ENCODE measurements around the gene TBCE. TPM values are rescaled to one million over a fixed set of nuclear protein-coding genes. Genes with fewer than 3 reads are reported as not detected.

The TBCE gene
- total and polyA plus RNA-seq, 9 of the 15 experiments (the other 6 are each of a cell fraction or from before 2014, with no cell fraction given), result 52.6 to 92.1 (median 82.1) TPM

DNA sequence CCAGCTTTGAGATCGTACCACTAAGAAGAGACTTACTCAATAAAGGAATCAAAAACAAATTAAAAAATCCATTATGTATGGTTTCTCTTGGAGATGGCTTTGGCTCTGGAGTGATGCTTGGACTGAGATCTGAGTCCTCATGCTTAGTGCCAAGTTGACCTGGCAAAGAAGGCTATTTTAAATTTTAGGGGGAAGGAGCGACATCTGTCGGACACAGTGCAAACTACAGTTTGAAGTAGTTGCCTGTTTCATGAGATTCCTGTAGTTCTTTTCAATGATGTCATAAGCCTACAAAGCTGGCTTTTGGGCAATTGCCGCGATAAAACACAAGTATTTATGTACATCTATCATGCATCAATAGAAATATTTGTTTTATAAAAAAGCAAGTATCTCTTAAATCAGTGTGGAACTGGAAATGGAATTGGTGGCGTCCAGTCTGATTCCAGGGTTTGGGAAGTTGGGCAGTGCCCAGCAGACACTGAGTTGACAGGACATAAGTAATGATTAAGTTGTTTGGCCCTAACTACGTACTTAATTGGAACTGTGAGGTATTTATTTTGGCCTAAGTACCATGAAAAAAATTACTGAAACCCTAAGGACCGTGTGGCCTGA is 50.0 kb downstream of the TBCE start (continued):
- no peak for TF ChIP-seq ZC3H8 (IDR thresholded peaks at IDR 0.05)
- TF ChIP-seq, protein P1, sequence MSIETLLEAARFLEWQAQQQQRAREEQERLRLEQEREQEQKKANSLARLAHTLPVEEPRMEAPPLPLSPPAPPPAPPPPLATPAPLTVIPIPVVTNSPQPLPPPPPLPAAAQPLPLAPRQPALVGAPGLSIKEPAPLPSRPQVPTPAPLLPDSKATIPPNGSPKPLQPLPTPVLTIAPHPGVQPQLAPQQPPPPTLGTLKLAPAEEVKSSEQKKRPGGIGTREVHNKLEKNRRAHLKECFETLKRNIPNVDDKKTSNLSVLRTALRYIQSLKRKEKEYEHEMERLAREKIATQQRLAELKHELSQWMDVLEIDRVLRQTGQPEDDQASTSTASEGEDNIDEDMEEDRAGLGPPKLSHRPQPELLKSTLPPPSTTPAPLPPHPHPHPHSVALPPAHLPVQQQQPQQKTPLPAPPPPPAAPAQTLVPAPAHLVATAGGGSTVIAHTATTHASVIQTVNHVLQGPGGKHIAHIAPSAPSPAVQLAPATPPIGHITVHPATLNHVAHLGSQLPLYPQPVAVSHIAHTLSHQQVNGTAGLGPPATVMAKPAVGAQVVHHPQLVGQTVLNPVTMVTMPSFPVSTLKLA (conservative IDR thresholded peaks at IDR 0.05), result 0 out of 4 replicates have a peak, but pooled peaks of 1 of the 2 experiments have one; percentile 23
- TF ChIP-seq, protein P2, sequence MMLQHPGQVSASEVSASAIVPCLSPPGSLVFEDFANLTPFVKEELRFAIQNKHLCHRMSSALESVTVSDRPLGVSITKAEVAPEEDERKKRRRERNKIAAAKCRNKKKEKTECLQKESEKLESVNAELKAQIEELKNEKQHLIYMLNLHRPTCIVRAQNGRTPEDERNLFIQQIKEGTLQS (IDR thresholded peaks at IDR 0.05), result peak; percentile 52
- TF ChIP-seq, protein P2 (CRISPR knock-in tag; conservative IDR thresholded peaks at IDR 0.05), result peak; percentile 30; the same call in 1 of the 2 replicates
- TF ChIP-seq KAT7 (CRISPR knock-in tag; IDR thresholded peaks at IDR 0.05; ENCODE audit: borderline replicate concordance), result 0 out of 2 replicates have a peak, but pooled peaks have one; percentile 62
- peak; percentile 39; the same call in 1 of the 2 replicates for TF ChIP-seq TEAD4 (IDR thresholded peaks at IDR 0.05; ENCODE audit: low read length)
- no peak for TF ChIP-seq TEAD4 (CRISPR knock-in tag; IDR thresholded peaks at IDR 0.05; ENCODE audit: borderline replicate concordance)
- TF ChIP-seq ARNT (IDR thresholded peaks at IDR 0.05), result peak in 1 of 2 experiments; percentile 32; a peak in 1 of 4 replicates
- no peak for TF ChIP-seq DNMT1 (IDR thresholded peaks at IDR 0.05)
- TF ChIP-seq, protein P3, sequence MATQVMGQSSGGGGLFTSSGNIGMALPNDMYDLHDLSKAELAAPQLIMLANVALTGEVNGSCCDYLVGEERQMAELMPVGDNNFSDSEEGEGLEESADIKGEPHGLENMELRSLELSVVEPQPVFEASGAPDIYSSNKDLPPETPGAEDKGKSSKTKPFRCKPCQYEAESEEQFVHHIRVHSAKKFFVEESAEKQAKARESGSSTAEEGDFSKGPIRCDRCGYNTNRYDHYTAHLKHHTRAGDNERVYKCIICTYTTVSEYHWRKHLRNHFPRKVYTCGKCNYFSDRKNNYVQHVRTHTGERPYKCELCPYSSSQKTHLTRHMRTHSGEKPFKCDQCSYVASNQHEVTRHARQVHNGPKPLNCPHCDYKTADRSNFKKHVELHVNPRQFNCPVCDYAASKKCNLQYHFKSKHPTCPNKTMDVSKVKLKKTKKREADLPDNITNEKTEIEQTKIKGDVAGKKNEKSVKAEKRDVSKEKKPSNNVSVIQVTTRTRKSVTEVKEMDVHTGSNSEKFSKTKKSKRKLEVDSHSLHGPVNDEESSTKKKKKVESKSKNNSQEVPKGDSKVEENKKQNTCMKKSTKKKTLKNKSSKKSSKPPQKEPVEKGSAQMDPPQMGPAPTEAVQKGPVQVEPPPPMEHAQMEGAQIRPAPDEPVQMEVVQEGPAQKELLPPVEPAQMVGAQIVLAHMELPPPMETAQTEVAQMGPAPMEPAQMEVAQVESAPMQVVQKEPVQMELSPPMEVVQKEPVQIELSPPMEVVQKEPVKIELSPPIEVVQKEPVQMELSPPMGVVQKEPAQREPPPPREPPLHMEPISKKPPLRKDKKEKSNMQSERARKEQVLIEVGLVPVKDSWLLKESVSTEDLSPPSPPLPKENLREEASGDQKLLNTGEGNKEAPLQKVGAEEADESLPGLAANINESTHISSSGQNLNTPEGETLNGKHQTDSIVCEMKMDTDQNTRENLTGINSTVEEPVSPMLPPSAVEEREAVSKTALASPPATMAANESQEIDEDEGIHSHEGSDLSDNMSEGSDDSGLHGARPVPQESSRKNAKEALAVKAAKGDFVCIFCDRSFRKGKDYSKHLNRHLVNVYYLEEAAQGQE (IDR thresholded peaks at IDR 0.05; ENCODE audit: borderline replicate concordance), result peak; percentile 52; the same call in 1 of the 2 replicates
- TF ChIP-seq, protein P3 (CRISPR knock-in tag; IDR thresholded peaks at IDR 0.05; ENCODE audit: low read depth), result no peak
- TF ChIP-seq NR3C1 (CRISPR knock-in tag; IDR thresholded peaks at IDR 0.05), result no peak
- no peak for TF ChIP-seq HDAC6 (IDR thresholded peaks at IDR 0.05; ENCODE audit: low read depth, low read length)
- no peak for TF ChIP-seq L3MBTL2 (IDR thresholded peaks at IDR 0.05)
- peak in 1 of 2 experiments; percentile 29; a peak in 1 of 3 replicates for TF ChIP-seq CBX3 (IDR thresholded peaks at IDR 0.05; ENCODE audit: borderline replicate concordance in 1 of 2, low read length in 2 of 2)
- no peak for TF ChIP-seq GATAD2B (IDR thresholded peaks at IDR 0.05; ENCODE audit: borderline replicate concordance)
- 0 out of 2 replicates have a peak, but pooled peaks have one; percentile 38 for TF ChIP-seq CC2D1A (IDR thresholded peaks at IDR 0.05)
- TF ChIP-seq ZNF263 (CRISPR knock-in tag; IDR thresholded peaks at IDR 0.05; ENCODE audit: borderline replicate concordance), result no peak
- peak; percentile 53; the same call in 1 of the 2 replicates for TF ChIP-seq KLF16 (IDR thresholded peaks at IDR 0.05)
